HepG2 (cell line): ENCODE measurements around the gene KXD1. TPM values are rescaled to one million over a fixed set of nuclear protein-coding genes. Genes with fewer than 3 reads are reported as not detected.

ENCODE experiments used
- BCL6 ChIP-seq: IDR thresholded peaks from 2 replicates; pipeline ENCODE4 v1.6.1; 2016; ENCODE audit warnings: missing genetic modification reagents, missing compliant biosample characterization
- GFI1 ChIP-seq: sonication (generic); formaldehyde crosslinking; IDR thresholded peaks from 2 replicates; pipeline ENCODE4 v1.5.0; 2020; ENCODE audit warnings: missing genetic modification reagents, mild to moderate bottlenecking, borderline replicate concordance
- HNF4G ChIP-seq, 2 experiments: sonication (generic) in 1 of 2; formaldehyde crosslinking in 1 of 2; IDR thresholded peaks; 2 replicates each; pipeline versions ENCODE4 v1.4.0 to v1.6.1; 2011 to 2020; ENCODE audit warnings: borderline replicate concordance in 2 of 2, low read depth in 2 of 2, mild to moderate bottlenecking in 2 of 2, low read length in 1 of 2, missing genetic modification reagents in 1 of 2, moderate library complexity in 1 of 2
- MED1 ChIP-seq: sonication (generic); formaldehyde crosslinking; IDR thresholded peaks from 2 replicates; pipeline ENCODE4 v1.4.0; 2020; ENCODE audit warnings: missing genetic modification reagents
- MLLT10 ChIP-seq: sonication (generic); formaldehyde crosslinking; IDR thresholded peaks from 2 replicates; pipeline ENCODE4 v1.4.0; 2020; ENCODE audit warnings: missing genetic modification reagents
- NR2F1 ChIP-seq, 2 experiments: fragments of 450-650 bp in 1 of 2; formaldehyde crosslinking in 1 of 2; IDR thresholded peaks; 2 replicates each; pipeline versions ENCODE4 v1.5.0 to v1.6.1; 2016 to 2020; ENCODE audit warnings: mild to moderate bottlenecking in 1 of 2, missing compliant biosample characterization in 1 of 2, missing genetic modification reagents in 1 of 2, moderate library complexity in 1 of 2
- NR2F2 ChIP-seq: IDR thresholded peaks from 2 replicates; pipeline ENCODE4 v1.6.1; 2012; ENCODE audit warnings: low read depth, inconsistent platforms, borderline replicate concordance
- REPIN1 ChIP-seq: sonication (generic); formaldehyde crosslinking; IDR thresholded peaks from 2 replicates; pipeline ENCODE4 v1.8.0; 2022; ENCODE audit warnings: missing genetic modification reagents, low read depth, mild to moderate bottlenecking, borderline replicate concordance
- SRSF4 ChIP-seq: fragments of 200-400 bp; formaldehyde crosslinking; IDR thresholded peaks from one replicate; pipeline ENCODE4 v1.6.1; 2018; ENCODE audit warnings: mild to moderate bottlenecking, low read depth, low read length, moderate library complexity; ENCODE audit not compliant: poor library complexity, severe bottlenecking
- ZBED4 ChIP-seq: sonication (generic); formaldehyde crosslinking; IDR thresholded peaks from 2 replicates; pipeline ENCODE4 v1.4.0; 2020; ENCODE audit warnings: missing genetic modification reagents, borderline replicate concordance
- ZNF326 ChIP-seq: sonication (generic); formaldehyde crosslinking; IDR thresholded peaks from 2 replicates; pipeline ENCODE4 v1.4.0; 2020; ENCODE audit warnings: missing genetic modification reagents, borderline replicate concordance
- ZNF772 ChIP-seq: sonication (generic); formaldehyde crosslinking; IDR thresholded peaks from 2 replicates; pipeline ENCODE4 v1.5.0; 2020; ENCODE audit warnings: mild to moderate bottlenecking, missing genetic modification reagents
- polyA plus RNA-seq, 8 experiments: library from polyadenylated mRNA; depleted of rRNA in 3 of 8; stranded (reverse) in 7 of 8; unstranded in 1 of 8; fragments of >200 nt; fragmentation: Illumina TruSeq in 4 of 8; extraction: Trizol in 4 of 8; gene quantifications; 2 replicates each; pipeline versions ENCODE4 v1.2.1 to v1.2.3, GENCODE V29; 2011 to 2016; ENCODE audit warnings: low read depth in 4 of 8, missing spikeins in 1 of 8, mixed read lengths in 1 of 8; ENCODE audit not compliant: insufficient read depth in 1 of 8
- total RNA-seq, 5 experiments: library from RNA; depleted of rRNA; stranded (reverse); fragments of >200 nt; fragmentation: Illumina TruSeq; extraction: Trizol; gene quantifications; 2 replicates each; pipeline ENCODE4 v1.2.3, GENCODE V29; 2016; ENCODE audit warnings: low read depth in 1 of 5
- TF ChIP-seq, protein P1 (sequence below): sonication (generic); formaldehyde crosslinking; IDR thresholded peaks from 2 replicates; pipeline ENCODE4 v1.4.0; 2020; ENCODE audit warnings: missing genetic modification reagents
- TF ChIP-seq, protein P2 (sequence below): sonication (generic); formaldehyde crosslinking; IDR thresholded peaks from 2 replicates; pipeline ENCODE4 v1.5.0; 2020; ENCODE audit warnings: mild to moderate bottlenecking, missing genetic modification reagents, borderline replicate concordance

The KXD1 gene
- total and polyA plus RNA-seq, 2 of the 13 experiments (the other 11 are each of a cell fraction or from before 2014, with no cell fraction given): 44.6 to 143 TPM

DNA sequence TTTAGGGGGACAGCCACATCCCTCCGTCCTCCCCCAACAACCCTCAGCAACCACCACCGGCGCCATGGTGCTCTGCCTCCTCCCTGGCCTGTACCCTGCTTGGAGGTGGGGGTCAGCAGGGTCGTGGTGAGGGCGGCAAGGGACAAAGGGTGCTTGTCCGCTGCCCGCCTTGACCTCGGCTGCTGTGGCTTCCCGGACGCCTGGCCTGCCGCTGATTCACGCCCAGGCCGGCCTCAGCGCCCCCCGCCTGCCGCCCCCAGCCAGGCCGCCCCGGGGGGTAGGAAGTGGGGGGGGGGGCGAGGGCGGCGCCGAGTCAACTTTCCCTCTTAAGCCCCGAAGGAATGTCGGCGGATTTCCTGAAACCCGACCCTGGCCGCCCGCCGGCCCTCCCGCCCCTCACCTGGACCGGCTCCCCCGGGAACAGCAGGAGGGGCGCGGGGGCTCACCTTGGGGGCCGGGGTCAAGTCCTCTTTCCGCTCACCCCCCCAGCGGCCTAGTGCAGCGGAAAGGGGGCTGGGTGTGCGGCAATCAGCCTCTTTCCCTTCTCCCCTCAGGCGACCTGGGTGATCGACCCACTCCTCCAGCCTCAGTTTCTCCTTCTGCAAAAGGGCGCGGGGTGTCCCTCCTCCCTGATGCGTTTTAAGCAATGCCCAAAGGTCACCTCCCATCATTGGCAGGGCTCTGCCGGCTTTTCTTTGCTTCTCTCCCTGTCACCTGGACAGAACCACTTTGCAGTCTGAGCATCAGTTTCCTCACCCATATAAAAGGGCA lies 53.1 kb downstream of the KXD1 start (continued):
- TF ChIP-seq BCL6 (CRISPR knock-in tag): peak; percentile 67
- no peak for TF ChIP-seq ZBED4 (CRISPR knock-in tag)
- TF ChIP-seq, protein P1, sequence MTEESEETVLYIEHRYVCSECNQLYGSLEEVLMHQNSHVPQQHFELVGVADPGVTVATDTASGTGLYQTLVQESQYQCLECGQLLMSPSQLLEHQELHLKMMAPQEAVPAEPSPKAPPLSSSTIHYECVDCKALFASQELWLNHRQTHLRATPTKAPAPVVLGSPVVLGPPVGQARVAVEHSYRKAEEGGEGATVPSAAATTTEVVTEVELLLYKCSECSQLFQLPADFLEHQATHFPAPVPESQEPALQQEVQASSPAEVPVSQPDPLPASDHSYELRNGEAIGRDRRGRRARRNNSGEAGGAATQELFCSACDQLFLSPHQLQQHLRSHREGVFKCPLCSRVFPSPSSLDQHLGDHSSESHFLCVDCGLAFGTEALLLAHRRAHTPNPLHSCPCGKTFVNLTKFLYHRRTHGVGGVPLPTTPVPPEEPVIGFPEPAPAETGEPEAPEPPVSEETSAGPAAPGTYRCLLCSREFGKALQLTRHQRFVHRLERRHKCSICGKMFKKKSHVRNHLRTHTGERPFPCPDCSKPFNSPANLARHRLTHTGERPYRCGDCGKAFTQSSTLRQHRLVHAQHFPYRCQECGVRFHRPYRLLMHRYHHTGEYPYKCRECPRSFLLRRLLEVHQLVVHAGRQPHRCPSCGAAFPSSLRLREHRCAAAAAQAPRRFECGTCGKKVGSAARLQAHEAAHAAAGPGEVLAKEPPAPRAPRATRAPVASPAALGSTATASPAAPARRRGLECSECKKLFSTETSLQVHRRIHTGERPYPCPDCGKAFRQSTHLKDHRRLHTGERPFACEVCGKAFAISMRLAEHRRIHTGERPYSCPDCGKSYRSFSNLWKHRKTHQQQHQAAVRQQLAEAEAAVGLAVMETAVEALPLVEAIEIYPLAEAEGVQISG: peak; percentile 24; the same call in 1 of the 2 replicates
- TF ChIP-seq ZNF326: no peak
- TF ChIP-seq NR2F1 (CRISPR knock-in tag; IDR thresholded peaks at IDR 0.05): peak; percentile 66 to 80
- no peak for TF ChIP-seq SRSF4
- 0 out of 2 replicates have a peak, but pooled peaks have one; percentile 52 for TF ChIP-seq HNF4G (IDR thresholded peaks at IDR 0.05; ENCODE audit: borderline replicate concordance, low read depth, low read length)
- peak; percentile 68 for TF ChIP-seq HNF4G (CRISPR knock-in tag; IDR thresholded peaks at IDR 0.05; ENCODE audit: borderline replicate concordance, low read depth)
- 0 out of 2 replicates have a peak, but pooled peaks have one; percentile 55 for TF ChIP-seq ZNF772
- no peak for TF ChIP-seq MLLT10 (CRISPR knock-in tag)
- TF ChIP-seq MED1 (CRISPR knock-in tag): peak; percentile 83
- TF ChIP-seq NR2F2: peak; percentile 71
- TF ChIP-seq REPIN1 (CRISPR knock-in tag): peak; percentile 78; the same call in 1 of the 2 replicates
- TF ChIP-seq, protein P2, sequence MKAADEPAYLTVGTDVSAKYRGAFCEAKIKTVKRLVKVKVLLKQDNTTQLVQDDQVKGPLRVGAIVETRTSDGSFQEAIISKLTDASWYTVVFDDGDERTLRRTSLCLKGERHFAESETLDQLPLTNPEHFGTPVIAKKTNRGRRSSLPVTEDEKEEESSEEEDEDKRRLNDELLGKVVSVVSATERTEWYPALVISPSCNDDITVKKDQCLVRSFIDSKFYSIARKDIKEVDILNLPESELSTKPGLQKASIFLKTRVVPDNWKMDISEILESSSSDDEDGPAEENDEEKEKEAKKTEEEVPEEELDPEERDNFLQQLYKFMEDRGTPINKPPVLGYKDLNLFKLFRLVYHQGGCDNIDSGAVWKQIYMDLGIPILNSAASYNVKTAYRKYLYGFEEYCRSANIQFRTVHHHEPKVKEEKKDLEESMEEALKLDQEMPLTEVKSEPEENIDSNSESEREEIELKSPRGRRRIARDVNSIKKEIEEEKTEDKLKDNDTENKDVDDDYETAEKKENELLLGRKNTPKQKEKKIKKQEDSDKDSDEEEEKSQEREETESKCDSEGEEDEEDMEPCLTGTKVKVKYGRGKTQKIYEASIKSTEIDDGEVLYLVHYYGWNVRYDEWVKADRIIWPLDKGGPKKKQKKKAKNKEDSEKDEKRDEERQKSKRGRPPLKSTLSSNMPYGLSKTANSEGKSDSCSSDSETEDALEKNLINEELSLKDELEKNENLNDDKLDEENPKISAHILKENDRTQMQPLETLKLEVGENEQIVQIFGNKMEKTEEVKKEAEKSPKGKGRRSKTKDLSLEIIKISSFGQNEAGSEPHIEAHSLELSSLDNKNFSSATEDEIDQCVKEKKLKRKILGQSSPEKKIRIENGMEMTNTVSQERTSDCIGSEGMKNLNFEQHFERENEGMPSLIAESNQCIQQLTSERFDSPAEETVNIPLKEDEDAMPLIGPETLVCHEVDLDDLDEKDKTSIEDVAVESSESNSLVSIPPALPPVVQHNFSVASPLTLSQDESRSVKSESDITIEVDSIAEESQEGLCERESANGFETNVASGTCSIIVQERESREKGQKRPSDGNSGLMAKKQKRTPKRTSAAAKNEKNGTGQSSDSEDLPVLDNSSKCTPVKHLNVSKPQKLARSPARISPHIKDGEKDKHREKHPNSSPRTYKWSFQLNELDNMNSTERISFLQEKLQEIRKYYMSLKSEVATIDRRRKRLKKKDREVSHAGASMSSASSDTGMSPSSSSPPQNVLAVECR (CRISPR knock-in tag): peak; percentile 51; the same call in 1 of the 2 replicates
- TF ChIP-seq GFI1 (CRISPR knock-in tag): peak; percentile 12; the same call in 1 of the 2 replicates
